Left lung (tissue), 10 donors: ENCODE results near the gene HACD2. TPM values are rescaled to one million over a fixed set of nuclear protein-coding genes. Genes with fewer than 3 reads are reported as not detected.

Experiments
- ATAC-seq: fragments of 200-7000 bp; cut with Tn5 transposase; one replicate; pipeline ENCODE4 v1.9.1; 2020; ENCODE audit warnings: moderate library complexity
- DNase-seq, 4 donors: peaks; one replicate each; pipeline ENCODE4 v3.0.0-alpha.2; 2013 to 2020
- H3K27ac ChIP-seq, 2 donors: fragments of 200-600 bp; sonication (generic) in 1 of 2; one replicate each; pipeline versions ENCODE4 v1.5.0 to v1.8.0; 2020 to 2021
- H3K27me3 ChIP-seq, 2 donors: fragments of 200-600 bp; sonication (generic) in 1 of 2; one replicate each; pipeline versions ENCODE4 v1.5.0 to v1.8.0; 2020 to 2021
- H3K36me3 ChIP-seq, 2 donors: fragments of 200-600 bp; sonication (generic) in 1 of 2; one replicate each; pipeline versions ENCODE4 v1.5.0 to v1.8.0; 2020 to 2021
- H3K4me1 ChIP-seq, 2 donors: fragments of 200-600 bp; one replicate each; pipeline ENCODE4 v1.8.0; 2021
- H3K4me3 ChIP-seq, 2 donors: fragments of 200-600 bp; sonication (generic) in 1 of 2; one replicate each; pipeline versions ENCODE4 v1.5.0 to v1.8.0; 2020 to 2021; ENCODE audit warnings: mild to moderate bottlenecking in 1 of 2
- H3K9me3 ChIP-seq, 2 donors: fragments of 200-600 bp; sonication (generic) in 1 of 2; one replicate each; pipeline versions ENCODE4 v1.5.0 to v1.8.0; 2020 to 2021
- CTCF ChIP-seq, 2 donors: fragments of 200-600 bp; sonication (generic) in 1 of 2; IDR thresholded peaks; one replicate each; pipeline versions ENCODE4 v1.5.0 to v1.8.0; 2021; ENCODE audit warnings: antibody characterized with exemption in 2 of 2
- intact Hi-C, 2 donors: fragments of 100-400 bp; cut with DNase I; formaldehyde crosslinking; loops; one replicate each; pipeline versions ENCODE4 v1.11.2 to v1.14.2; 2022
- polyA plus RNA-seq, 6 donors: library from polyadenylated mRNA; unstranded; fragments of 120-200 nt; gene quantifications; one replicate each; pipeline ENCODE4 v1.2.1, GENCODE V29; 2013; ENCODE audit not compliant: insufficient read length in 6 of 6
- total RNA-seq, 2 donors: library from RNA; stranded (reverse); fragmentation: NEBNext Ultra II Directional; extraction: Animal tissue kit (Norgen Biotek cat#: 25700); gene quantifications; one replicate each; pipeline ENCODE4 v1.2.1, GENCODE V29; 2021
- donor health status: DM: no; HTN: yes; CAD: no.
- donor health status: DM: no; HTN: no; CAD: no.

Gene HACD2
- total and polyA plus RNA-seq, 8 donors, result 33.6 to 60.9 (median 39.0) TPM

GRCh38 chr3:123458255-123458654 is 126.6 kb downstream of the HACD2 start:
- DNase-seq, result no peak
- ATAC-seq, result no peak
- no peaks in the 10 kb centered on the region for H3K36me3 ChIP-seq
- no peak overlapping the region for H3K4me3 ChIP-seq
- H3K27me3 ChIP-seq, result peaks cover 0 to 46% of the 10 kb centered on the region in 2 donors
- no peak for TF ChIP-seq CTCF (IDR thresholded peaks at IDR 0.05)
- intact Hi-C loops, result no loop called here
- no peaks in the 10 kb centered on the region for H3K4me1 ChIP-seq
- no peaks in the 10 kb centered on the region for H3K9me3 ChIP-seq
- no peak overlapping the region for H3K27ac ChIP-seq

DNA sequence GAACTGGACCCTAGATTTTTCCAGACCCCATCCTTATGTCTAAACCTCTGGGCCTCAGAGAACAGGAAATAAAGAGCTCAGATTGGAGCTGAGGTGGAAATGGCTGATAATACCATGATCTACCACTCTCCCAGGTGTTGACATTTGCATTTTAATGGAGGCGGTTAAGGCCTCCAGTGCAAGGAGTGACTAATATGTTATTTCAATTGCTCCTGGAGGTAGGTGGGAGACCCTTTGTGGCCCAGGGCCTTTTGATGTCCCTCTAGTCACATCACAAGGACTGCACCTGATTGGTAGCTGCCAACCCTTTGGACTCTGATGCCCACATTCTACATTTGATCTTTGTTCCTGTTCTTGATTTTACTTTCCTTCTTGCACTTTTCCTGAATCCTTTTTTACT is 127.0 kb downstream of the HACD2 start:
- no peaks in the 10 kb centered on the region for H3K4me1 ChIP-seq
- TF ChIP-seq CTCF (IDR thresholded peaks at IDR 0.05), result no peak
- H3K27me3 ChIP-seq, result peaks cover 0 to 49% of the 10 kb centered on the region in 2 donors
- H3K36me3 ChIP-seq, result no peaks in the 10 kb centered on the region
- H3K4me3 ChIP-seq, result no peak overlapping the region
- no peak for DNase-seq
- intact Hi-C loops, result no loop called here
- H3K9me3 ChIP-seq, result no peaks in the 10 kb centered on the region
- no peak for ATAC-seq
- no peak overlapping the region for H3K27ac ChIP-seq

GRCh38 chr3:123453675-123454074 is 131.2 kb downstream of the HACD2 start:
- no peak overlapping the region for H3K4me3 ChIP-seq
- DNase-seq, result no peak
- no peak overlapping the region for H3K27ac ChIP-seq
- intact Hi-C loops, result no loop called here
- peaks cover 16 to 89% of the 10 kb centered on the region in 2 donors for H3K27me3 ChIP-seq
- H3K4me1 ChIP-seq, result peaks cover 0 to 16% of the 10 kb centered on the region in 2 donors
- TF ChIP-seq CTCF (IDR thresholded peaks at IDR 0.05), result no peak
- H3K36me3 ChIP-seq, result no peaks in the 10 kb centered on the region
- H3K9me3 ChIP-seq, result no peaks in the 10 kb centered on the region
- no peak for ATAC-seq

GRCh38 chr3:123451186-123451585 is 133.7 kb downstream of the HACD2 start:
- peaks cover 0 to 23% of the 10 kb centered on the region in 2 donors for H3K4me1 ChIP-seq
- peaks cover 29 to 94% of the 10 kb centered on the region in 2 donors for H3K27me3 ChIP-seq
- H3K27ac ChIP-seq, result no peak overlapping the region
- intact Hi-C loops, result no loop called here
- H3K4me3 ChIP-seq, result no peak overlapping the region
- no peak for TF ChIP-seq CTCF (IDR thresholded peaks at IDR 0.05)
- H3K9me3 ChIP-seq, result no peaks in the 10 kb centered on the region
- ATAC-seq, result no peak
- no peaks in the 10 kb centered on the region for H3K36me3 ChIP-seq
- no peak for DNase-seq

GRCh38 chr3:123449997-123450604 is 134.8 kb downstream of the HACD2 start:
- no peak for TF ChIP-seq CTCF (IDR thresholded peaks at IDR 0.05)
- ATAC-seq (no peak), DNase-seq (peak in 2 of 4 donors; percentile 48 to 62)
- intact Hi-C loops, result no loop called here
- H3K4me1 ChIP-seq, result peaks cover 0 to 23% of the 10 kb centered on the region in 2 donors
- no peak overlapping the region for H3K27ac ChIP-seq
- no peaks in the 10 kb centered on the region for H3K36me3 ChIP-seq
- peak overlapping the region; percentile 37 to 51 for H3K4me3 ChIP-seq
- H3K9me3 ChIP-seq, result no peaks in the 10 kb centered on the region
- H3K27me3 ChIP-seq, result peaks cover 29 to 96% of the 10 kb centered on the region in 2 donors
